ENCODE data around the gene BPTF. TPM values are rescaled to one million over a fixed set of nuclear protein-coding genes. Genes with fewer than 3 reads are reported as not detected.

The BPTF gene
- 25.1 and 39.7 TPM in 2 replicates for total RNA-seq

GRCh38 chr17:67824735-67825626, at the start of gene BPTF:
Gene BPTF, plus strand, starts transcription at chr17:67825503. Its CDS starts 222 bp downstream, at chr17:67825725.

GRCh38 chr17:67996301-67997171, 171.2 kb downstream of the BPTF start, which contains the start of gene C17orf58:
Gene C17orf58, minus strand, starts transcription at chr17:67996469. Its CDS starts 271 bp downstream, at chr17:67996198.

Other genes with a start within 250 kb of the BPTF start
- 21.6 and 26.3 TPM in 2 replicates for gene NOL11, start 107.6 kb upstream of the BPTF start, total RNA-seq
- 8.0 and 11.5 TPM in 2 replicates for gene C17orf58, start 171.0 kb downstream of the BPTF start, total RNA-seq
- 82.6 and 89.4 TPM in 2 replicates for gene KPNA2, start 210.2 kb downstream of the BPTF start, total RNA-seq